GM18498 (cell line): ENCODE data around the gene HAT1.
"Not testable (repeated sequence)": the region's sequence is repeated elsewhere in the genome, so short reads cannot be mapped to it uniquely, and the experiment has no call there.

ENCODE experiments used
- ATAC-seq: cut with Tn5 transposase; IDR thresholded peaks from one replicate; pipeline ENCODE4 v1.9.1; 2021; ENCODE audit warnings: mild to moderate bottlenecking, moderate library complexity; ENCODE audit not compliant: unreplicated experiment

HAT1 gene, protein sequence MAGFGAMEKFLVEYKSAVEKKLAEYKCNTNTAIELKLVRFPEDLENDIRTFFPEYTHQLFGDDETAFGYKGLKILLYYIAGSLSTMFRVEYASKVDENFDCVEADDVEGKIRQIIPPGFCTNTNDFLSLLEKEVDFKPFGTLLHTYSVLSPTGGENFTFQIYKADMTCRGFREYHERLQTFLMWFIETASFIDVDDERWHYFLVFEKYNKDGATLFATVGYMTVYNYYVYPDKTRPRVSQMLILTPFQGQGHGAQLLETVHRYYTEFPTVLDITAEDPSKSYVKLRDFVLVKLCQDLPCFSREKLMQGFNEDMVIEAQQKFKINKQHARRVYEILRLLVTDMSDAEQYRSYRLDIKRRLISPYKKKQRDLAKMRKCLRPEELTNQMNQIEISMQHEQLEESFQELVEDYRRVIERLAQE

DNA sequence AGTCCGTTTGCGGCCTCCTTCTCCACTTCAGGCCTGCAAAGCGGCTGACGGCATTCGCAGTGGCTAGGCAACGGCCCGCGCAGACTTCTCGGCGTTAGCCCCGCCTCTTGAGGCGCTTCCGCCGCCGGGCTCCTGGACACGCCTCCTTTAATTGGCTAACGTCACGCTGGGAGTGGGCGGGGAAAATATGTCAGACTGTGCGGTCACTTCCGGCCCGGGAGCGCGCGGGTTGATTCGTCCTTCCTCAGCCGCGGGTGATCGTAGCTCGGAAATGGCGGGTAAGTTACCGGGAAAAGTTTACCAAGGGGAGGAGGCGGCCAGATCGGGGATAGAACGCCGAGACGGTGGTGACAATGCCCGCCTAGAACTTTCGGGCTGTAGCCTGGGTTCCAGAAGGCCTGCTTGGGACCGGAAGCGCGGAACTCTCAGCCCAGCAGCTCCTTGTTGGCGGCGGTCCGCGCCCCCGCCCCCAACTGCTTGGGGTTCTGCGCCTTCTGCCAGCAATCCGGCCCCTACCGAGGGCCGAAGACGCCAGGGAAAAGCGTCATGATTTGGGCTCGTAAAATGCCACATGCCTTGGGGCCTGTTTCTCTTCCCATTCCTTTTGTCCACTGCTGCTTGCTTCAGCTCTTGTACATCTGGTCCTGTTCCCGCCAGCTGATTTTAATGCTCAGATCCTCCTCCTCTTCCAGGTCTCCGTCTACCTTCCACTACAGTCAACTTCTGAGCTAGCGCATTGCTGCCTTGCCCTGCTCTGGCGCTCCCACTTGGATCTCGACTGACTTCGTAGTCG is at the start of gene HAT1:
Gene HAT1, plus strand, starts transcription at position 232 of the 793 bp plus-strand sequence. Its CDS starts 40 bp downstream, at position 272.
- peak; percentile 98 for ATAC-seq

DNA sequence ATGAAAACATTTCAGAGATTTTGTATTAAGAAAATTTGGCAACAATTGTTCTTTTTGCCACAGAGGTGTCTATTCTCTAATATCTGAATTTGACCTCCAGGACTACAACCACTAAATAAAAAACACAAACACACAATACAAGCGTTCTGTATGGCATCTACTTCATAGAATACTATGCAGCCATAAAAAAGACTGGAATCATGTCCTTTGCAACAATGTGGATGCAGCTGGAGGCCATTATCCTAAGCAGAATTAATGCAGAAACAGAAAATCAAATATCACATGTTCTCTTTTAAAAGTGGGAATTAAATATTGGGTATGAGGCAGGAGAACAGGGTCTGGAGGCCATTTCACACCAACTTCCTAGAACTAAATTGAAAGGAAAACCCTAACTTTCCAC is 47.7 kb upstream of the HAT1 start:
- ATAC-seq, result no peak

DNA sequence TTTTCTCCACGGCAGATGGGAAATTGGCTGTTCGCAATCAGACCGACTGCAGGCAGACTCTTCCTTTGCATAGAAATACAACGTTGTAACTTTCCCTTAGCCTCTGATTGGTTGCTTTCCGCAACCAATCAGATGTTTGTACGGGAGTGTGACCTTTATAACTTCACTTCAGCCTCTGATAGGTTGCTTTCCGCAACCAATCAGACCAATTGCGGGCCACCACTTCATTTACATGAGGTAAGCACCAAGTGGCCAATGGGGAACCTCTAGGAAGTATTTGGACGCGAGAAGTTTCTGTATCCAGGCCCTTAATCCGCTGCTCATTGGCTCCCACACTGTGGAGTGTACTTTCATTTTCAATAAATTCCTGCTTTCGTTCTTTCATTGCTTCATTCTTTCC is 47.3 kb upstream of the HAT1 start:
- ATAC-seq, result no peak

DNA sequence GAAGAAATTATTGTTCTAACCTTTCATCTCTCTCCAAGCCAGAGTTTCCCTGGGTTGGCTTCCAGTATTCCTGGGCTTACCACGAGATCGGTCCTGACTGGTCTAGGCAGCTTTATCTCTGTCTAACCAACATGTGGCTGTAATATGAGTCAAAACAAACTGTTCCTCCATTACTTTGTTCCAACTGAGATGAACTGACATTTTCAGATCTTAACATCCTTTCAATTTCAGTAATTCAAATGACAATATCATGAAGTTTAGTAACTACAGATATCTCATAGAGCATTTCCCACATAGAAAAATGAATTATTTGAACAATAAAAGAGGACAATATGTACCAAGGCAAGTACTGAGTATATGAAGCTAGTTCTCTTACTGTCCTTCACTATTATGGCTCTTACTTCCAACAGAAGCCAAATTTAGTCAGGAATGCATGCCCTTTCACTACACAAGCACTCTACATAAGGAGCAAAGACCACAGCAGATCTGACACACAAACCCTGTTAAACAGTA is 43.7 kb upstream of the HAT1 start:
- ATAC-seq, result no peak

DNA sequence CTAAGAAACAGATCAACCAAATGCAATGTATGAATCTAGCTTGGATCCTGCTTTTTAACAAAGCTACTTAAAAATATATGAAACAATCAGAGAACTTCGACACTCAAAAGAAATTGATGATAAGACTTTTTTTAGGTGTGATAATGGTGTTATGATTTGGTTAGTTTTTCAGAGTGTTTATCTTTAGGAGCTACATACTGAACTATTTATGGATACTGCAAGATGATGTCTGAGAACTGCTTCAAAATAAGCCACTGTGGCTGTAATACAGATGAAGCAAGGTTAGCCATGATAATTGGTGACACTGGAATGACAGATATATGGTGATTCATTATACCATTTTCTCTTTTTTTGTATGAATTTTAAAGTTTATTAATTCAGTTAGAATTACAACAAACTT is 42.4 kb upstream of the HAT1 start:
- no peak for ATAC-seq

DNA sequence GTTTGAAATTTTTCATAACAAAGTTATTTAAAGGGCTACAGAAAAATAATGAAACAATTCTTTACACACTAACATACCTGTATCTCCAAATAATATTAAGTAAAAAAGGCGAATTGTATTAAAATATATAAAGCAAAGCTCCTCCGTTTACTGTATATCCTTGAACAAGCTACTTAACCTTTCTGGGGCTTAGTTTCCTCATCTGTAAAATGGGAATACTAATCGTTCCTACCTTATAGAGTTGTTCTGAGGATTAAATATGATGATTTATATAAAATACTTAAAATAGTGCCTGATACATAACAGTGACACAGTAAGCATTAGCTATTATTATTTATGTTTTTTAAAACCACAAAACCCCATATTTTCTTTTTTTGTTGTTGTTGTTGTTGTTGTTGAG is 41.5 kb upstream of the HAT1 start:
- ATAC-seq, result no peak

DNA sequence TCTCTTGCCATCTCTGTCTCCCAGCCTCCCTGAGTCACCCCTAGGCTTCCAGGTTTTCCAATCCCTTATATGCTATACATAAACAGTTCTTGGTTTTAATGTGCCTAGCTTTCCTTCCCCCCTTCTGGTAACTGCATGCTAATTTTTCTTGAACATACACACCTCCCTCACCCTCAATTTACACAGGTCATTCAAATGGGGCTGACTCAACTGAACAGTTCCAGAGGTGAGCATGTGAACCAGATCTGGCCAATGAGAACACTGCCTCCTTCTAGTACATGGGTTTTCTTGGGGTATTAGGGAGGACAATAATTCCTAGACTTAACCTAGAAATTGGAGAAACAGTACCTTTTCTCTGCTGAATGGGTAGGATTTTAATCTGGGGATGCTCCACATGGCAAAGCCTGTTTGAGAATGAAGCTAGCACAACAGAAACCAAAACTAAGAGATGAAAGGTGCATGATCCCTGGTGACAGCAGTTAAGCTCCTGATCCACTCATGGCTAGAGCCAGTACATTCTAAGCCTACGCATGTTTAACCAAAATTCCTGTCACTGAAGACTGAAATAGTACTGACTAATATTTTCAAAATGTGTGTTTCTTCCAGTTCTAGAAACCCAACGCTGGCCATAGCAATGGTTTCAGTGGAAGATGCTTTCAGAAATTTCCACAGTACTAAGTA is 40.0 kb upstream of the HAT1 start:
- peak; percentile 69 for ATAC-seq

DNA sequence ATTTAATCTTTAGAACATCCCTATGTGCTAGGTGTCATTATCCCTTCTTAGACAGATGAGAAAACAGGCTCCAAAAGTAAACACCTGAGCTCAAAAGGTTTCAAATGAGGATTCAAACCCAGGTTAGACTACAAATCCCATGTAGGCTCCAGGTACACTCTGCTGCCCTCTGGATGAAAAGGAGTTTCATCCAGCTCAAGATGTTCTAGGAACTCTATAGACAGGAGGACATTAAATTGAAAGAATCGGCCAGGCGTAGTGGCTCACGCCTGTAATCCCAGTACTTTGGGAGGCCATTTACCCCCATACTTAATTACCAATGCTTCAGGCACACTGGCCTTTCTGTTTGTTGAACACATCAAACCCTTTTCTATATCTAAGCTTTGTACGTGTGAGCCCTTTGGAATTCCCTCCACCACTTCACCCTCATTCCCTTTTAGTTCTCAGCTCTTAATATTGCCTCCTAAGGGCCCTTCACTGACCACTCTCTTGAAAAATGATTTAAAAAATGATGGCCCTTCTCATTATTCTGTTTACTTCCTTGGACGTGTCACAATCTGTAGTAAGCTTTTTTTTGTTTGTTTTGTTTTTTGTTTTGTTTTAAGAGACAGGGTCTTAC is 38.9 kb upstream of the HAT1 start:
- no peak for ATAC-seq

DNA sequence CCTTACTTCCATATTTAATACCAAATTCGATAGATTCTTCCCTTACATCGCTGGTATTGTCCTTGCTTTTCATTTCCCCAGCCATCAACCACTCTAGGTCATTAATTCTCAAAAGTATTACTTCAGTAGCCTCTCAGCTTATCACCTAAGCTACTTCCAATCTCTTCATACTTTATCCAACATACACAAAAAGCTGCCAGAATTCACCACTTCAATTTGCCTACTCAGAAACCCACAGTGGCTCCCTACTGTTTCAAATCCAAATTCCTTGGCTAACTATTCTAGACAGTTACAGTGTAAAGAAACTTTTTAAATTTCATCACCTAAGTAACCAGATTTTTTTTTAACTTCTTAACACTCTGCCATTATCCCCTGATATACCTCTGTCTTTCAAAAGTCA is 32.9 kb upstream of the HAT1 start:
- ATAC-seq, result no peak

DNA sequence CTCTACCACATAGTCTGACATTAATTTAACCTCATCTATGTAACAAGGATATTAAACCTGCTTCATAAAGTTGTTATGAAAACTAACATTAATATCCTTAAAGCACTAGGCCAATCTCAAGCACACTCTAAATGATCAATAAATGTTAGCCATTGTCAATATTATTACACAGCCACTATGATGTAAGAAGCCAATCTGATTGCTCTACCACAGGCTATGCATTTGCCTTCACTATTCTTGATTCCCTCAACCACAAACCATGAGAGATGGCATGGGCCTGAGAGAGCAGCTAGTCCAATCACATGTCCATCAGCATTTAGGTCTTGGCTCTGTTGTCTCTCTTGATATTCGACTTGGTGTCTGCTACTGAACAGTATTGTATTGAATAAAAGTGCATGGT is 32.5 kb upstream of the HAT1 start:
- ATAC-seq, result no peak

DNA sequence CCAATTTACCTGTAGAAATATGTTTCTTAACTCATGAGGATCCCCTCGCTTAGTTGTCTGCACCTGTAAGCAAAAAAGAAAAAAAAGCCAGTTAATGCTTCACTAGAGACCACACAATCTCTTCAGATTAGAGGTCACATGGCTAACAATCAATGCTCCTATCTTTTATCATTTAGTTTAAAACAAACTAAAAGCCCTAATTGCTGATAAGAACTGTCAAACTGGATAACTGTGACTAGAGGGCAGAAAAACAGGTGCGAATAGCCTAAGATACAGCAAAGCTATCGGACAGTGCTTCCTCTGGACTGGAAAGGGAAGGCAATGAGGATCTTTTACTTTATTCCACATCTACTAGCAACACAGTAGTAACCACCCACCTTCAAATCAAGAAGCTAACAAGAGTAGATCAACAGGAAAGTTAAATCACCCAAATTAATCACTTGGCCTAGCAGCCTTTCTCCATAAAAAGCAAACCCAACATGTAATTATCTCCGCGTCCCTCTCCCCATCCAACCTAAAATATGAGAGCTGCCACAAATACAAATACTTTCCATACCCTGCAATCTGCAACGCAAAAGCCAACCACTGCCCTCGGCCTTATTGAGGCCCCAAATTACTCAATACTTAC is 29.0 kb upstream of the HAT1 start:
- no peak for ATAC-seq

DNA sequence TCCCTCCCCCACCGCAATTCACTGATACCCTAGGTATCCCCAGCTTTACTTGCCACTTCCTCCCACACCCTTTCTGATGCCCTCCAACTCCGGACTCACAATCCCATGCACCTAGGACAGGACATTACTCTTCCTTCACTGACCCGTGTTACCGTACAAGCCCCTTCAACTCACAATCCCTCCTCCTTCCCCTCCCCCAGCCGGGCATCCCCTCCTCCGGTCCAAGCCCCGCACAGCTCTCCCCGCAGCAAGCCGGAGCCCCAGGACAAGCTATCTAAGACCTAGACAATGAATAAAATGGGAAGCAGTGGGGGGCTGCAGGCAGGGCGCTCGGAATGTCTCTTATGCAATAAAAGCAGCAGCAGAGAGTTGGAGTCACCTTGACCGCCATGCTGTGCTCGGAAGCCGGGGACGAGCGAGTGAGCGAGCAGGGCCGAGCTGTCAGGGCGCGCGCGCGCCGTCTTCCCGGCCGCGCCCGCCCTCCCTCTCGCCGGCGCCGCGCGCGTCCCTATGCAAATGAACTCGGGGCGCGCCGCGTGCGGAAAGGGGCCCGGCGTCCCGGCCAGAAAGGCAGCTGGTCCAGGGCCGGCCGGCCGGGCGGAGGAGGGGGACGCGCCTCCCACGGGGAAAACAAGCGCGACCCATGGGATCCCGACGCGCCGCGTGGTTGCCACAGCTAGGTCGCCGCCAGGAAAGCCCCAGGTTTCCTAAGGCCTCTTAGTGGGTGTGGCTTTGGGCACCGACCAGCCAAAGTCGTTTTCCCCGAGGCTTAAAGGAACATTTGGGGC is 28.2 kb upstream of the HAT1 start, which contains the start of gene SLC25A12:
Gene SLC25A12, minus strand, starts transcription at position 421 of the 788 bp plus-strand sequence. Its CDS starts 30 bp downstream, at position 391.
- ATAC-seq, result peak; percentile 97

DNA sequence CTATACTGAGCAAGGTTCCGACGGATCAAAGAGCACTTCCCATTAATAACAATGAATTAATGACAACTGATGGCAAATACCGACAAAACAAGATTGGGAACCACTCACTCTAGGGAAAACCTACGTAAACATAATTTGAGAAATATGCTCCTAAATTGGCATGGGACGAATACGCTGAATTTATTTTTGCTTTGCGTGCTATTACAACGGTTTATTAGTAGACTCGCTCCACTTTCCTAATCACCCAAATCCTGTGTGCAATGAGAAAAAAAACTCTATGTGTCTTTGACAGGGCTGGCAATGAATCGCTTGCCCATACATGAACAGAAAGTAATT is 27.7 kb upstream of the HAT1 start:
- no peak for ATAC-seq

DNA sequence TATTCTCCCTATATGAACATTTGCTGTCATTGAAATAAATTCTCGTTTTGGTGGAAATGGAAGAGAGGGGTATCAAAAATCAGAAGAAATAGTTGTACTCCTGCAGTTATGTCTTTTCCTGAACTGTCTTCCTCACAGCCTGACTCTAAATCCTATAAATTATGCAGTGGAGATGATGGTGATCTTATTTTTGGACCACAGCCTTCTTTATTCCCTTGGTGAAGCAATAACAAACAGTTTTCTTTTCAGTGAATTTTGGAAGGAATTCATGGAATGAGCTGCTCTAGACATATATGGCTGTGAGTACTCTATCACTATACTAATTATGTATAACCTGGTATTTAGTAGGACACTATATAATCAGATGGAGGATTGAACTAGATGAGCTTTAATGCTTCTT is 26.5 kb upstream of the HAT1 start:
- ATAC-seq, result no peak

DNA sequence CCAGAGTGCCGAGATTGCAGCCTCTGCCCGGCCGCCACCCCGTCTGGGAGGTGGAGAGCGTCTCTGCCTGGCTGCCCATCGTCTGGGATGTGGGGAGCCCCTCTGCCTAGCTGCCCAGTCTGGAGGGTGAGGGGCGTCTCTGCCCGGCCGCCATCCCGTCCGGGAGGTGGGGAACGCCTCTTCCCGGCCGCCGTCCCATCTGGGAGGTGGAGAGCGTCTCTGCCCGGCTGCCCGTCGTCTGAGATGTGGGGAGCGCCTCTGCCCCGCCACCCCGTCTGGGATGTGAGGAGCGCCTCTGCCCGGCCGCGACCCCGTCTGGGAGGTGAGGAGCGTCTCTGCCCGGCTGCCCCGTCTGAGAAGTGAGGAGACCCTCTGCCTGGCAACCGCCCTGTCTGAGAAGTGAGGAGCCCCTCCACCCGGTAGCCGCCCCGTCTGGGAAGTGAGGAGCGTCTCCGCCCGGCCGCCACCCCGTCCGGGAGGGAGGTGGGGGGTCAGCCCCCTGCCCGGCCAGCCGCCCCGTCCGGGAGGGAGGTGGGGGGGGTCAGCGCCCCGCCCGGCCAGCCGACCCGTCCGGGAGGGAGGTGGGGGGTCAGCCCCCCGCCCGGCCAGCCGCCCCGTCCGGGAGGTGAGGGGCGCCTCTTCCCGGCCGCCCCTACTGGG is 22.5 kb upstream of the HAT1 start:
- not testable (repeated sequence) for ATAC-seq

DNA sequence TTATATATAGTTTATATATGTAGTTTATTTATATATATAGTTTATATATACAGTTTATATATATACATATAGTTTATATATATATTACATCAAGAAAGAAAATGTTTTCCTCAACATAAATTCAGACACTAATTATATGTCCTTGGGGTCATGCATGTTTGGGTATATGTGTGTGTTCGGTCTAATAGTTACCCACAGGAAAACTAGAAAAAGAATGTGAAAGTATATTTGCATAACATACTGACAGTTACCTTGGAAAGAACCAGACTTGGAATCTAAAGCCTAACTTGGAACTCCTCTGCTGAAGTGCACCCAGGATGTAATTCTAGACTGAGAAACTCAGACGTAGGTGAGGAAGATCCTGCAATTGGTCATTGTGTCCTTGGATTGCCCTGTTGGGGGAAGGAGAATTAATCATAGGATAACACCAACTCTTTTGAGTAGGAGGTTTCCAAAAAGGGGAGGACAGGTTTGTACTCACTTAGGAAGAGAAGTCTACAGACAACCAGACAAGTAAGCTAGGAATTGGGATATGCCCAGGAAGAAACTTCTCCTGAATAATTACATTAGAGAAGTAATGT is 19.3 kb upstream of the HAT1 start:
- no peak for ATAC-seq

DNA sequence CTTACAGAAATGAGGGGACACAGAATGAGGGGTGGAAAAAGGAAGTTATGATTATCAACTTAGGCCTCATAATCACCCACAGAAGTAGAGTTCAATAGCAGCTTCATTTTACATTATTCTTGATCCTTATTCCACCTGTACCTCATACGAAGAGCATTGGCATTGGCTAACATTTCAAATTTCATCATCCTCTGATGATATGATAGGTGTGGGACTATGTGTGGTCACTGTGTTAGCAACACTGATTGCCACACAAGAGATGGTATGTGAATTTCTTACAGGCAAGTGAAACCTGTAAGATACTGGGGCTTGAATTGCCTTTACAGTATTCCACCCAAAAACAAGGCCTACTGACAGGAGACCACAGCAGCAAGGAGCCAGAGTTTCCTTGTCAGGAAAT is 14.0 kb upstream of the HAT1 start:
- ATAC-seq, result no peak

DNA sequence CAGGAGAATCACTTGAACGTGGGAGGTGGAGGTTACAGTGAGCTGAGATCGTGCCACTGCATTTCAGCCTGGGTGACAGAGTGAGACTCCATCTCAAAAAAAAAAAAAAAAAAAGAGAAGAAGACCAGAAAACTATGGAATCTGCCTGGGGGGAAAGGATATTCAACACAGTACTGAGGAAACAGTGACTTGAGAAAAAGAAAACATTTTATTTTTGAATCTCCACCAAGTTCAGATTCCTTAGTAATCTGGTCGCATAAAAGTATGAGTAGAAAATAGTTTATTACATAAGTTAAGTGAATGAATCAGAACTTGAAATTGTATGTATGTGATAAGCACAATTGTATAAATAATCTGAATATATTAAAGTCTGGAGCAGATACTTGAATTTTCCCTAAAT is 13.0 kb upstream of the HAT1 start:
- no peak for ATAC-seq

DNA sequence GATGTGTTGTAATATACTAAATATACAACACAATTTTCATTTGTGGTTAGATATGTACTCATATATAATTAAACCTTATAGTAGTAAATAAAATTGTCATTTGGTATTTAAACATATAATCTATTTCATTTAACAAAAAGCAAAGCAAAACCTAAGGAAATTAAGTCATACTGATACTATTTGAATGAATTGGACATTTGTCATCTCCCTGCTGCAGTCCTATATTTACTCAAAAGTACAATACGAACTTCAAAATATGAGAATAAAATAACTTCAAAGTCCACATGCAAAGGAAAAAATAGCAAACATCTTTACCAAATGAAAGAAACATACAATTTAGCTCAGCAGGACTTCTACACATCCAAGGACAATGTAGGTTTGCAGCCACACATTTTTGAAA is 11.8 kb upstream of the HAT1 start:
- no peak for ATAC-seq
